IPS DF 4.7 (cell line): ENCODE measurements around the gene ST6GAL1.
"Not testable (repeated sequence)": the region's sequence is repeated elsewhere in the genome, so short reads cannot be mapped to it uniquely, and the experiment has no call there.

Experiments
- DNase-seq: peaks from one replicate; pipeline ENCODE4 v3.0.0-alpha.2; 2013; ENCODE audit warnings: low spot score; ENCODE audit errors: extremely low read depth

The ST6GAL1 gene

DNA sequence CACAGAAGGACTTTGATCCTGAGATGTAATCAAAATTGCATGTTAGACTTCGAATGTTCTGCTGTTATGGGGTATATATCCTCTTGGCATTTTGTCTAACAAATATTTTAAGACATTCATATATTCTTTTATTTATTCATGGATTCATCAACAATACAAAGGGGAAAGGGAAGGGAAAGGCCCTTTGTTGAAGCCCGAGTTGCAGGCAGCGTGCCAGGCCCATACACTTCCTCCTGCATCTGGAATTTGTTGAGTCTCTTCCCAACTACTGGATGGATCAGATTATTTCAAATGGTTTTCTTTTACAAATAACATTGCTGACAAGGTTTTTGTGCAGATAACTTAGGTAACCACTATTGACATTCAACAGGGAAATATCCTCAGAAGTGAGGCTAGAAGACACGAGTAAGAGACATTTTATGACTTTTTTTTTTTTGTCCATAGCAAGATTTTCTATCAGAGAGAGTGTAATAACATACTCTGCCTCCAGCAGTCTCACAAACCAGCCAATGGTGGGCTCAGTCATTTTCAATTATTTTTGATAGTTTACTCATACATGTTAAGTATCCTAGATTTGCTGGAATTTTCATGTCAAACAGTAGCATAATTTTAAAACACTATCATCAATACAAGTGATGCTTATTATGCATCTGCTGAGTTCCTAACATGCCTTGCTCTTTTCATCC, 114.7 kb downstream of the ST6GAL1 start:
- no peak for DNase-seq

- DNase-seq = no peak
These were observed 115.7 kb downstream of the ST6GAL1 start for GRCh38 chr3:187046033-187046432.

GRCh38 chr3:187049462-187050101, 119.3 kb downstream of the ST6GAL1 start:
- no peak for DNase-seq

- no peak for DNase-seq
These were observed 120.7 kb downstream of the ST6GAL1 start for GRCh38 chr3:187051066-187051465.

- no peak for DNase-seq
These were observed 121.5 kb downstream of the ST6GAL1 start for GRCh38 chr3:187051724-187052366.

GRCh38 chr3:187052427-187052826, 122.1 kb downstream of the ST6GAL1 start:
- not testable (repeated sequence) for DNase-seq

DNA sequence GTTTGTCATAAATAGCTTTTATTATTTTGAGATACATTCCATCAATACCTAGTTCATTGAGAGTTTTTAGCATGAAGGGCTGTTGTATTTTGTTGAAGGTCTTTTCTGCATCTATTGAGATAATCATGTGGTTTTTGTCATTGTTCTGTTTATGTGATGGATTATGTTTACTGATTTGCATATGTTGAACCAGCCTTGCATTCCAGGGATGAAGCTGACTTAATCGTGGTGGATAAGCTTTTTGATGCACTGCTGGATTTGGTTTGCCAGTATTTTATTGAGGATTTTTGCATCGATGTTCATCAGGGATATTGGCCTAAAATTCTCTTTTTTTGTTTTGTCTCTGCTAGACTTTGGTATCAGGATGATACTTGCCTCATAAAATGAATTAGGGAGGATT, 124.1 kb downstream of the ST6GAL1 start:
- DNase-seq = not testable (repeated sequence)

- not testable (repeated sequence) for DNase-seq
These were observed 127.5 kb downstream of the ST6GAL1 start for GRCh38 chr3:187057803-187058202.

DNA sequence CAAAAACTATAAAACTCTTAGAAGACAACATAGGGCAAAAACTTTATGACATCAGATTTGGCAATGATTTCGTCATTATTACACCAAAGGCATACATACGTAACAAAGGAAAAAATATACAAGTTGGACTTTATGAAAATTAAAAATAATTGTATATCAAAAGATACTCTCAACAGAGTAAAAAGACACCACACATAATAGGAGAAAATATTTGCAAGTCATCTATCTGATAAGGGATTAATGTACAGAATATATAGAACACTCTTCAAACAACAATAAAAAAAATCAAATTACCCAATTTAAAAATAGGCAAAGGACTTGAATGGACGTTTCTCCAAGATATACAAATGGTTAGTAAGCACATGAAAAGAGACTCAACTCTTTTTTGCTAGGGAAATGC, 131.4 kb downstream of the ST6GAL1 start:
- DNase-seq = no peak

- DNase-seq = no peak
These were observed 132.3 kb downstream of the ST6GAL1 start for GRCh38 chr3:187062526-187063177.

DNA sequence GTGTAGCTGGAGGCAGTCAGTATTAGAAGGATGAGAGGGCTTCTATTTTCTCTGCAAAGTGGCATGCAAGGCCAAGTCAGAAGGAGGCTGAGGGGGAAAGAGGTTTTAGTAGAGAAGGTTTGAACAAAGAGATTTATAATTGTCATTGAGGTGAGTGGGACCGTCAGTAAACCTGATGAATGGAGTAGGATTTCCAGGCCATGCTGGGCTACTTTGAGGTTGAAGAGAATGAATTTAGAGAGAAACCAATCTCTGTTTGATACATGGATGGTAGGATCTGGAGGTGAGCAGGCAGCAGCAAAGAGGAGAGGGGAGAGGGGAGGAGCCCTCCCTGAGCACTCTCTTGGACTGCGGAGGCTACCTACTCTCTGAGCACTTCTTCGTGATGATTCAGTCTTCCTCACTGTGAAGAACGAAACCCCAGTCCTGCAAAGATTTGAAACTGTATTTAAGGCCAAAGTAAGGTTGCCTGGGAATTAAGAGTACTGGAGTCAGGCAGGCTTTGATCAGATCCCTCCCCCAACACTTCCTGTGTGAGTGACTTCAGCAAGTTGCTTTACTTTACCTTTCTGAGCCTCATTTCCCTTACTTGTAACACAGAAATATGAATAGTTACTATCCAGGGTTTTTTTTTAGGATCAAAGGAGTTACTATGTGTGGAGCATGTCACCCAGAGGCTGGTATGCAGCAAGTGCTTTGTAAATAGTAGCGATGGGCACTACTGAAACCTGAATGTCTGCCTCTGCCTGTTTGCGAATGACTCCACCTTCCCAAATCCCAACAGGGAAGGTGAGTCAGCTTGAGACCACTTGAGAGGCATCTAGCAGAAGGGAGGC, 133.2 kb downstream of the ST6GAL1 start:
- DNase-seq = peak; percentile 19

DNA sequence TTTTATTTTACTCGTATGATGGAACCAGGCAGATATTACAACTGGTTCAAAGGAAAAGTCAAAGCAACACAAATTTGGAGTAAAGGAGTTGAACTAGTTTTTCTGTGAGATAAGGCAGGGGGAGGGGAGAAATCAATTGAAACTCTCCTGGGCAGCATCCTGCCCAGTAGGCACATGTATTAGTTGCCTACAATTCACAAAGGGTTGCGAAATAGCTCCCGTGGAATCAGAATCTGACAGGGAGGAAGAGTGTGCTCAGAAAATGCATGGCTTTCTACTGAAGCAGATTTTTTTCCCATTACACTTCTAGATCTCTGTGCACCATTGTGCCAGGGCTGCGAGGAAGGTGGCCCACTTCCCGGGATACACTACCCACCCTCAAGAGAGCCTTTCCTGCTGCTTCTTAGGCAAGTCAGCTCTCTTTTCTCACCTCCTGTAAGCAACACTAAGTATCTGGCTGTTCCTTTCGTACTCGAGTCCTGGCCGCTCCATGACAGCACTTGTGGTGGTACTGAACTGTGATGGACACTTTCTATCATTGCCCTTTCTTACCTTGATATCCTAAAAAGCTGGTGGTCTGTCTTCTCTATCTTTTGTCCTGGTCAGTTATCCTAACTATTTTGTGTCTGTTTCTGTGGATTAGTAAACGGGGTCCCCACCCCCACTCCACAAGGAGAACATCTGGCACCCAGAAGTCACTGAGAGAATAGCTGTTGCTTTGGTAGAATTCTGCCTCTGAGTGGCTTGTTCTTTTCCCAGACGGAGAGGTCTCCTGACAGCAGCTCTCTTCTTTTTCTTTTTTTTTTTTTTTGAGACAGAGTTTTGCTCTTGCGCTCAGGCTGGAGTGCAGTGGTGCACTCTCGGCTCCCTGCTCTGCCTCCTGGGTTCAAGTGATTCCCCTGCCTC, 134.1 kb downstream of the ST6GAL1 start:
- no peak for DNase-seq

GRCh38 chr3:187066228-187066995, 136.1 kb downstream of the ST6GAL1 start:
- peak; percentile 53 for DNase-seq

DNA sequence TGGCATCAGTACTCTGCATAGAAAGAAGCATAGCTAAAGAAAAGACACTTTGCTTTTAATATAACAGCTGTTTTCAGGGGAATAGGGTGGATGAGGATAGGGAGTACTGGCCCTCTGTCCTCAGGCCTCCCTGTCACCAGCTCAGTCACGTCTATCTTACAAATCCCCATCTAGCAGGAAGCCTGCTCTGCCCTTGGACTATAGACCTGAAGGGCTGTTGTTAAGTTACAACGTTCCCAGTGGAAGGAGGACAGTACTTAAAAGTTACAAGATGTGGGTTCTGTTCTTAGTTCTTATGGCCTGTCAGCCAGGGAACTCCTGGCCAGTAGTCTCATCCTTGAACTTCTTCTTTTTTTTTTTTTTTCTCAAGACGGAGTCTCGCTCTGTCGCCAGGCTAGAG, 138.5 kb downstream of the ST6GAL1 start:
- DNase-seq = no peak

- no peak for DNase-seq
These were observed 139.7 kb downstream of the ST6GAL1 start for GRCh38 chr3:187069857-187070516.

DNA sequence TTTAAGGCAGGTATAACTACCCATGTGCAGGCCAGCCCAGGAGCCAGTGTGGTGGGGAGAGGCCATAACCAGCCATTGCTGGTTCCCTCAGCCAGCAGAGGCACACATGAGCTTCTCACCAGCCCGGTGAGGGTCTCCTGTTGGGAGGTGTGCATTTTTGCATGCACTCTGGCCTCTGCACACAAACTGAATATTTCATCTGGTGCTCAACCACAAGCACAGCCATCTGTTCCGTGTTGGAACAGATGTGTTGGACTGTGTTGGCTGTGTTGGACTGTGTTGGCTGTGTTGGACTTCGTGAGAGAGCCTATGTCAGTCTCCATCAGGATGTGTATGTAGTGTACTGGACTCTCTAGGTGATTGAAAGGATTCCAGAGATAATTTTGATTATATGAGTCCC, 141.8 kb downstream of the ST6GAL1 start:
- no peak for DNase-seq

DNA sequence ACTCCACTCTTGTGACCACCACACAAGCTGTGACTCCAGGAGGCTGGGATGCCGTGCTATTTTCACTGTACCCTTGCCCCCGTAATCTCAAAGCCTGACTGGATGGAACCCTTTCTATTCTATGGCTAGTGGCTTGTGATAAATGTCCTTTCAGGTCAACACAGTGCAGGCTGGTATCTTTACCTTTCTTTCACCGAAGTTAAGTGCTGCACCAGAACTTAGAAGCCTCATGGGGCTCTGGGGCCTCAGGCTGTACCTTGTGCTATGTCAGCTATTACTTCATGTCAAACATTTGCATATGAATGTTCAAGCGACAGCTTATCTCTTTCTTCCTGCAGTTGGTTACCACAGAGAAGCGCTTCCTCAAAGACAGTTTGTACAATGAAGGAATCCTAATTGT, 142.2 kb downstream of the ST6GAL1 start:
- DNase-seq = no peak

DNA sequence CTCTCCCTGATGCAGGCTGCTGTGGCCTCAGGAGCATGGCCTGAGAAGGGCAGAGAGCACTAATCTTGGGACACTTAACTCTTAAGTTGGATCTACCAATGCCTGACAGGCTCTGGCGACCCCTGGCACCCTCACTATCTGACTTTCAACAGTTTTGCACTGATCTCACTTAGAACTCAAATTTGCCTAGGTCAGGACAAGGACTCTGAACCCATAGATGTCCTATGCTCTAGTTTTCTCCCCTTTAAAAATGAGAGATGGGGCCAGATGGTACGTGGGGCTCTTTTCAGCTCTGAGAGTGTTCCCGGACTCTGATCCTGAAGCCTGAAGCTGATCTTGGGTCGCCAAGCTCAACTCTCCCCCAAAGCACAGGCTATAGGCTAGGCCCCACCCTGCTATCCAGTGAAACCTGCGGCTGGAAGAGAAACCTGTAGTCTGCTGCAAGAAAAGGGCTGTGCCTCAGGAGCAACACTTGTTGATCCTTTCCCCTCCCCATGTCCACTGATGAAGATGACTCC, 143.3 kb downstream of the ST6GAL1 start:
- DNase-seq = no peak

GRCh38 chr3:187074846-187075245, 144.5 kb downstream of the ST6GAL1 start:
- DNase-seq = no peak
